T-helper 17 cell (primary cell): ENCODE measurements around the gene SPECC1L. TPM values are rescaled to one million over a fixed set of nuclear protein-coding genes. Genes with fewer than 3 reads are reported as not detected.
"Not testable (repeated sequence)": the region's sequence is repeated elsewhere in the genome, so short reads cannot be mapped to it uniquely, and the experiment has no call there.

ENCODE experiments used
- ATAC-seq: fragments of 150-1000 bp; cut with Tn5 transposase; 2 replicates; pipeline ENCODE4 v1.10.0; 2021; ENCODE audit warnings: mild to moderate bottlenecking, moderate library complexity
- DNase-seq, 3 donors: peaks; one replicate each; pipeline versions ENCODE4 v3.0.0 to v3.0.0-alpha.2; 2020 to 2021
- H3K9me3 ChIP-seq: one replicate; pipeline ENCODE4 v1.7.0; 2013; ENCODE audit warnings: low read length, mild to moderate bottlenecking; ENCODE audit not compliant: control insufficient read depth, poor library complexity, severe bottlenecking
- H3K27ac Mint-ChIP-seq: one replicate; pipeline ENCODE4 v1.8.0; 2022; ENCODE audit warnings: mild to moderate bottlenecking, moderate library complexity, mixed read lengths
- H3K27me3 Mint-ChIP-seq: one replicate; pipeline ENCODE4 v1.8.0; 2022; ENCODE audit warnings: mixed read lengths
- H3K36me3 Mint-ChIP-seq: one replicate; pipeline ENCODE4 v1.8.0; 2022; ENCODE audit warnings: low read depth, mixed read lengths
- H3K4me1 Mint-ChIP-seq: one replicate; pipeline ENCODE4 v1.8.0; 2022; ENCODE audit warnings: mild to moderate bottlenecking, mixed read lengths
- H3K4me3 Mint-ChIP-seq: one replicate; pipeline ENCODE4 v1.8.0; 2022; ENCODE audit warnings: mild to moderate bottlenecking, moderate library complexity, mixed read lengths
- total RNA-seq, 4 donors: library from RNA in 2 of 4; stranded (reverse) in 2 of 4; gene quantifications; one replicate each; pipeline ENCODE4 v1.2.3 and lab custom pipeline; 2022 to 2026

Gene SPECC1L
- total RNA-seq, 2 donors from 2014 or later, result 34.9 to 35.2 TPM

- peak overlapping the region; percentile 74 for H3K4me3 Mint-ChIP-seq
- ATAC-seq, result peak; percentile 54
- peaks cover 34% of the 10 kb centered on the region for H3K4me1 Mint-ChIP-seq
- H3K27ac Mint-ChIP-seq, result peak overlapping the region; percentile 72
- H3K9me3 ChIP-seq, result no peaks in the 10 kb centered on the region
- H3K27me3 Mint-ChIP-seq, result no peaks in the 10 kb centered on the region
- H3K36me3 Mint-ChIP-seq, result peaks cover 5% of the 10 kb centered on the region
- DNase-seq, result no peak
Observed at GRCh38 chr22:24284747-24285203, 14.1 kb downstream of the SPECC1L start.

GRCh38 chr22:24285245-24285644 lies 14.6 kb downstream of the SPECC1L start:
- Mint-ChIP-seq H3K27ac (peak overlapping the region; percentile 72), H3K36me3 (peaks cover 5% of the 10 kb centered on the region), H3K27me3 (no peaks in the 10 kb centered on the region), H3K4me3 (peak overlapping the region; percentile 74), H3K4me1 (peaks cover 36% of the 10 kb centered on the region)
- ATAC-seq, result peak; percentile 77
- DNase-seq, result no peak
- no peaks in the 10 kb centered on the region for H3K9me3 ChIP-seq

GRCh38 chr22:24287212-24287611 lies 16.6 kb downstream of the SPECC1L start:
- not testable (repeated sequence) for ATAC-seq
- peak overlapping the region; percentile 73 for H3K27ac Mint-ChIP-seq

GRCh38 chr22:24287801-24288200 lies 17.2 kb downstream of the SPECC1L start:
- H3K9me3 ChIP-seq, H3K27me3 Mint-ChIP-seq, DNase-seq, H3K36me3 Mint-ChIP-seq, H3K27ac Mint-ChIP-seq, H3K4me3 Mint-ChIP-seq, ATAC-seq: not testable (repeated sequence)
- peaks cover 31% of the 10 kb centered on the region for H3K4me1 Mint-ChIP-seq

More at GRCh38 chr22:24287212-24287611, 16.6 kb downstream of the SPECC1L start:
- H3K9me3 ChIP-seq, DNase-seq, H3K36me3 Mint-ChIP-seq, H3K4me3 Mint-ChIP-seq, H3K27me3 Mint-ChIP-seq: not testable (repeated sequence)
- H3K4me1 Mint-ChIP-seq, result peaks cover 34% of the 10 kb centered on the region

- no peak overlapping the region for H3K4me3 Mint-ChIP-seq
Observed at GRCh38 chr22:24289114-24289513, 18.5 kb downstream of the SPECC1L start.

GRCh38 chr22:24289741-24290163 lies 19.1 kb downstream of the SPECC1L start:
- Mint-ChIP-seq H3K36me3 (peaks cover 3% of the 10 kb centered on the region), H3K27ac (peak overlapping the region; percentile 77), H3K4me3 (no peak overlapping the region), H3K27me3 (no peaks in the 10 kb centered on the region), H3K4me1 (peaks cover 22% of the 10 kb centered on the region)
- ATAC-seq (no peak), DNase-seq (no peak)
- H3K9me3 ChIP-seq, result no peaks in the 10 kb centered on the region

More at GRCh38 chr22:24289114-24289513, 18.5 kb downstream of the SPECC1L start:
- Mint-ChIP-seq H3K4me1 (peaks cover 25% of the 10 kb centered on the region), H3K36me3 (peaks cover 3% of the 10 kb centered on the region), H3K27ac (peak overlapping the region; percentile 77), H3K27me3 (no peaks in the 10 kb centered on the region)
- no peaks in the 10 kb centered on the region for H3K9me3 ChIP-seq
- DNase-seq (no peak), ATAC-seq (no peak)

- Mint-ChIP-seq H3K36me3 (peaks cover 3% of the 10 kb centered on the region), H3K4me1 (peaks cover 15% of the 10 kb centered on the region), H3K27ac (peak overlapping the region; percentile 77), H3K4me3 (no peak overlapping the region), H3K27me3 (no peaks in the 10 kb centered on the region)
- no peaks in the 10 kb centered on the region for H3K9me3 ChIP-seq
- no peak for DNase-seq
- ATAC-seq, result no peak
Observed at GRCh38 chr22:24290459-24290858, 19.8 kb downstream of the SPECC1L start.

GRCh38 chr22:24291515-24292201 lies 21.0 kb downstream of the SPECC1L start:
- Mint-ChIP-seq H3K27me3 (no peaks in the 10 kb centered on the region), H3K4me1 (peaks cover 12% of the 10 kb centered on the region), H3K4me3 (no peak overlapping the region), H3K36me3 (peaks cover 3% of the 10 kb centered on the region), H3K27ac (no peak overlapping the region)
- DNase-seq (no peak), ATAC-seq (no peak)
- no peaks in the 10 kb centered on the region for H3K9me3 ChIP-seq

- H3K4me1 Mint-ChIP-seq, result peaks cover 12% of the 10 kb centered on the region
- not testable (repeated sequence) for H3K9me3 ChIP-seq, DNase-seq, ATAC-seq, H3K4me3 Mint-ChIP-seq, H3K27ac Mint-ChIP-seq, H3K36me3 Mint-ChIP-seq, H3K27me3 Mint-ChIP-seq
Observed at GRCh38 chr22:24292202-24292830, 21.7 kb downstream of the SPECC1L start.

- not testable (repeated sequence) for H3K36me3 Mint-ChIP-seq, ATAC-seq, H3K4me3 Mint-ChIP-seq, H3K27ac Mint-ChIP-seq, DNase-seq, H3K27me3 Mint-ChIP-seq, H3K9me3 ChIP-seq
- H3K4me1 Mint-ChIP-seq, result peaks cover 10% of the 10 kb centered on the region
Observed at GRCh38 chr22:24294913-24295312, 24.3 kb downstream of the SPECC1L start.

- not testable (repeated sequence) for ATAC-seq, H3K4me3 Mint-ChIP-seq, H3K27me3 Mint-ChIP-seq
Observed at GRCh38 chr22:24298497-24299155, 28.0 kb downstream of the SPECC1L start.

GRCh38 chr22:24300522-24300921 lies 29.9 kb downstream of the SPECC1L start:
- not testable (repeated sequence) for H3K27me3 Mint-ChIP-seq, DNase-seq, H3K9me3 ChIP-seq, H3K36me3 Mint-ChIP-seq, ATAC-seq
- peaks cover 35% of the 10 kb centered on the region for H3K4me1 Mint-ChIP-seq
- H3K4me3 Mint-ChIP-seq, result peak overlapping the region; percentile 55
- H3K27ac Mint-ChIP-seq, result peak overlapping the region; percentile 63

More at GRCh38 chr22:24298497-24299155, 28.0 kb downstream of the SPECC1L start:
- Mint-ChIP-seq H3K27ac (peak overlapping the region; percentile 47), H3K4me1 (peaks cover 23% of the 10 kb centered on the region)
- H3K9me3 ChIP-seq, DNase-seq, H3K36me3 Mint-ChIP-seq: not testable (repeated sequence)

GRCh38 chr22:24302591-24302990 lies 32.0 kb downstream of the SPECC1L start:
- H3K9me3 ChIP-seq, result no peaks in the 10 kb centered on the region
- ATAC-seq, result no peak
- Mint-ChIP-seq H3K36me3 (peaks cover 6% of the 10 kb centered on the region), H3K27me3 (no peaks in the 10 kb centered on the region), H3K27ac (peak overlapping the region; percentile 54), H3K4me3 (no peak overlapping the region), H3K4me1 (peaks cover 46% of the 10 kb centered on the region)
- no peak for DNase-seq
